LNCaP clone FGC (cell line): ENCODE measurements around the gene DRC7.

Experiments
- DNase-seq: peaks from one replicate; pipeline ENCODE4 v3.0.0-alpha.2; 2011; ENCODE audit warnings: low read depth
- H3K4me3 ChIP-seq: 2 replicates; pipeline ENCODE4 v1.5.1; 2011; ENCODE audit warnings: mild to moderate bottlenecking, low read depth, low read length, control low read depth
- TF ChIP-seq, protein P1 (sequence below): IDR thresholded peaks from 2 replicates; pipeline ENCODE4 v1.5.1; 2012; ENCODE audit warnings: mild to moderate bottlenecking; ENCODE audit not compliant: control insufficient read depth, insufficient read depth; ENCODE audit errors: extremely low read depth

The DRC7 gene

DNA sequence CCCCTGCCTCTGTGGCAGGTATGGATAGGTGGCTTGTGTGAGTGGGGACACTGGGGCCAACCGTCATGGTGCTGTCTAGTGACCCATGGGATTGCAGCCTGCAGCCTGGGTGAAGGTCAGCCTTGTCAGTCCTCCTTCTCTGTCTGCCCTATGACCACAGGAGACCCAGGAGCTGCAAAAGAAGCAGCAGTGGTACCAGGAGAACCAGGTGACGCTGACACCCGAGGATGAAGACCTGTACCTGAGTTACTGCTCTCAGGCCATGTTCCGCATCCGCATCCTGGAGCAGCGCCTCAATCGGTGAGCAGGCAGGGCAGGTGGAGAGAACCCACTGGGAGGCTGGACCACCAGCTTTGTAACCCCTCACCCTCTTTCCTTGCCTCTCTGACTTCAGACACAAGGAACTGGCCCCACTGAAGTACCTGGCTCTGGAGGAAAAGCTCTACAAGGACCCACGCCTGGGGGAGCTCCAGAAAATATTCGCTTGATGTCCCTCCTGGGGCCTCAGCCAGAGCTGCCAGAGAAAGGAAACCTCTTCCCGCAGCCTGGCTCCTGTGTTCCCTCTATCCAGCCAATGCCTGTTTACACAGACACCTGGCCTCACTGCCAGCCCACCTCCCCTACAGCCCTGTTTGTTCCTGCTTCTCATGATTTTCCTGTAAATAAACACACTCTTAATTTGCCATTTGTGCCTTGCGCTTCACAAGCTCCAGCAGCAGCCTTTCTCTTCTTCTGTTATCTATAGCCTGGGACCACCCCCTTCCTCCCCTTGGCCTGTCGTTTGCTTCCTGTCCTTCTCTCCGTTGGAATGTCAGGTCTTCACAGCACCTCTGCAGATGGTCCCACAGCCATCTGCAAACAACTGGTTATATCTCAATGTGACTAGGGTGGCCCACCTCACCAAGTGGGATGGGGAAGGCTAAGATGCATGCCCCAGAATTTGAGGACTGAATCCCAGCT is 36.4 kb downstream of the DRC7 start:
- no peak for DNase-seq
- no peak overlapping the region for H3K4me3 ChIP-seq
- TF ChIP-seq, protein P1, sequence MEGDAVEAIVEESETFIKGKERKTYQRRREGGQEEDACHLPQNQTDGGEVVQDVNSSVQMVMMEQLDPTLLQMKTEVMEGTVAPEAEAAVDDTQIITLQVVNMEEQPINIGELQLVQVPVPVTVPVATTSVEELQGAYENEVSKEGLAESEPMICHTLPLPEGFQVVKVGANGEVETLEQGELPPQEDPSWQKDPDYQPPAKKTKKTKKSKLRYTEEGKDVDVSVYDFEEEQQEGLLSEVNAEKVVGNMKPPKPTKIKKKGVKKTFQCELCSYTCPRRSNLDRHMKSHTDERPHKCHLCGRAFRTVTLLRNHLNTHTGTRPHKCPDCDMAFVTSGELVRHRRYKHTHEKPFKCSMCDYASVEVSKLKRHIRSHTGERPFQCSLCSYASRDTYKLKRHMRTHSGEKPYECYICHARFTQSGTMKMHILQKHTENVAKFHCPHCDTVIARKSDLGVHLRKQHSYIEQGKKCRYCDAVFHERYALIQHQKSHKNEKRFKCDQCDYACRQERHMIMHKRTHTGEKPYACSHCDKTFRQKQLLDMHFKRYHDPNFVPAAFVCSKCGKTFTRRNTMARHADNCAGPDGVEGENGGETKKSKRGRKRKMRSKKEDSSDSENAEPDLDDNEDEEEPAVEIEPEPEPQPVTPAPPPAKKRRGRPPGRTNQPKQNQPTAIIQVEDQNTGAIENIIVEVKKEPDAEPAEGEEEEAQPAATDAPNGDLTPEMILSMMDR: no peak

DNA sequence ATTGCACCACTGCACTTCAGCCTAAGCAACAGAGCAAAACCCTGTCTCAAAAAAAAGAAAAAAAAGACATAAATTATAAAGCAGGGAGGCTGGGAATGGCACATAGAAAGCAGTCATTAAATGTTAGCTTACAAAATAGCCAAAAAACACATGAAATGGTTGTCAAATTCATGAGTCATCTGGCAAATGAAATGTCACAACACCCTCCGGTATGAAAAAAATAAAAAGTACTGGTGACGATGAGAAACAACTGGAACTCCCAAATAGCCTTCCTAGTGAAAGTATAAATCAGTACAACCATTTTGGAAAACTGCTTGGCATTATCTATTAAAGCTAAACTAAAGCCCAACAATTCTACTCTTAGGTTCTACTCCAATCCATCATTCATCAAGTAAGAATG is 37.4 kb downstream of the DRC7 start:
- TF ChIP-seq, protein P1: no peak
- H3K4me3 ChIP-seq: no peak overlapping the region
- DNase-seq: no peak

DNA sequence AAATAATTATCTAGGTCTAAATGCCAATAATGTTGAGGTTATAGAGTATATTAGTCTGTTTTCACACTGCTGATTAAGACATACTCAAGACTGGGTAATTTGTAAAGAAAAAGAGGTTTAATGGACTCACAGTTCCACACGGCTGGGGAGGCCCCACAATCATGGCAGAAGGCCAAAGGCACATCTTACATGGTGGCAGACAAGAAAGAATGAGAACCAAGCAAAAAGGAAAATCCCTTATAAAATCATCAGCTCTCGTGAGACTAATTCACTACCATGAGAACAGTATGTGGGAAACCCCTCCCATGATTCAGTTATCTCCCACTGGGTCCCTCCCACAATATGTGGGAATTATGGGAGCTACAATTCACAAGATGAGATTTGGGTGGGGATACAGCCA is 38.1 kb downstream of the DRC7 start:
- TF ChIP-seq, protein P1: no peak
- no peak for DNase-seq
- H3K4me3 ChIP-seq: no peak overlapping the region

DNA sequence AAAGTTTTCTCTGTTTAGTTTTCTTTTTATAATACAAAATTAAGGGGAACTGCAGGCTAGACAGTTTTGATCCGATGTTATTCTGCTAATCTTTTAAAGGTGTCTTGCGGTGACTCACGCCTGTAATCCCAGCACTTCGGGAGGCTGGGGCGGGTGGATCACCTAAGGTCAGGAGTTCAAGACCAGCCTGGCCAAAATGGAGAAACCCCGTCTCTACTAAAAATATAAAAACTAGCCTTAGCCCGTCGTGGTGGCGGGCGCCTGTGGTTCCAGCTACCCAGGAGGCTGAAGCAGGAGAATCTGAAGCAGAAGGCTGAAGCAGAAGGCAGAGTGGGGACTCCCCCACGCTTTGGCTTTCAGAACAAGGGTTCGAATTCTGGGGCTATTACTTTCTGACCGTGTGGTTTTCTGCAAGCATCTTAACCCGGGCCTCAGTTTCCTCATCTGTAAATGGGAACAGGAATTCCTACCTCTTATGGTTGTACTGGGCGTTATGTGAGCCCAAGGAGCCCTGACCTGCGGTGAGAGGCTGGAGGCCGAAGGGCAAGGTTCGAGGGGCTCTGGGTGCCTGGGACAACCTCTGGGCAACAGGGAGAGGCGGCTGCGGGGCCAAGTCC is 39.8 kb downstream of the DRC7 start:
- DNase-seq: no peak
- TF ChIP-seq, protein P1: no peak
- peak overlapping the region; percentile 96 for H3K4me3 ChIP-seq

DNA sequence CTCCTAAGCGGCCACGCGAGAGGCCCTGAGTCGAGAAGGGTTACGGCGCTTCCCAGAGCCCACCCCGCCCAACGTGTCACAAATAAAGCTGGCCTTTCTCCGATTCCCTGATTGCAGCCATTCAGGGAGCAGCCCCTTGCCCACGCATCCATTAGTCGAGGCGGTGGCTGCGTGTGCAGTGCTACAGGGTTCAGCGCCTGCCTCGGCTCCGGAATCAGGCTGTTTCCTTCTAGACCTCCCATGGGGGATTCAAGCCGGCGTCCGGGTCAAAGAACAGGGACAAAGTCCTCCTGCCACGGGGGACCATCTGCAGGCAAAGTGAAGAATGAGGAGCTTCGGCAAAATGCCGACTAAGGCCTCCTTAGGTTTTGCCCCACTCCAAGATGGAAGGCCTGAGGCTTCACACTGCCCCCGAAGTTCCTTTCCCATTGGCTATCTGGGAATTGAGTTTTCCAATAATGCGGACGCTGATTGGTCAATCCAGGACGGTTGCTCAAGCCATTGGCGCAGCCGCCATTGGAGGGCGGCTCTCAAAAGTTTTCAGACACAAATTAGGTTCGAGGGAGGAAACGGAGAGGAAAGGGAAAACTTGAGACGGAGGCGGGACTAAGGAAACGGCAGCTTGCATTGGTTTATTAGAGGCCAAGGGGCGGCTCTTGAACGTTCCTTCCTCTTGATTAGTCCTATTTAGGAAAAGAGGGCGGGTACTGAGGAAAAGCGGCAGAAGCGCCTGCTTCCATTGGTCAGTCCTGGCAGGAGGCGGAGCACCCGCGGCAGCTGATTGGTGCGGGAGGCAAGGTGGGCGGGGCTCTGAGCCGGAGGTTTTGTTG is 40.5 kb downstream of the DRC7 start:
- H3K4me3 ChIP-seq: peak overlapping the region; percentile 96
- DNase-seq: peak; percentile 100
- TF ChIP-seq, protein P1: no peak

DNA sequence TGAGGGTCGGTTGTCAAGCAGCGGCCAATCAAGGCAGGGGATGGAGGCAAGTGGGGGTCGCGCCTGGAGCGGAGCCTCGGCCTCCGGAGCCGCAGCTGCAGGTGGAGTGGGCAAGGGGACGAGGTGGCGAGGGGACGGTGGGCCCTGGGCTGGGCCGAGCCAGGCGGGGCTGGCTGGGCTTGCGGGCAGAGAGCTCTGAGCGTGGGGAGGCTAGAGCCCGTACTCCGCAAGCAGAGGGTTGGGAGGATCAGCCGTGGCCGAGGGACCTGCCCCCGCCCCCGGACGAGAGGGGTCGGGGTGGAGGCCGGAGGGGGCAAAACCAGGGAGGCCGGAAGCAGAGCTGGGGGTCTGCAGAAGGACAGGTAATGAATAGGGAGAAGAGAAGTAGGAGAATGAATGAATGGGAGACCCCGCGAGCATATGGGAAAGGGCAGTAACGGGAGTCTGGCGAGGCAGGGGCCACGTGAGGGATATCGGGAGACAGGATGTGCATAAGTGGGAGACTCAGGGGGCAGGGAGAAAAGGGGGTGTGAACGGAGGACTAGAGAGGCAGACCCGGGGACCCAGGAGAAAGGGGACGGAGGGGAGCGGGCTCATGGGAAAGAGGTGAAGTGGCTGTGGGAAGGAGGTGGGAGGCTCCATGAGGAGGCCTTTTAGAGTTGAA is 41.3 kb downstream of the DRC7 start, which contains the start of gene KATNB1:
Gene KATNB1, plus strand, starts transcription at position 16 of the 664 bp plus-strand sequence. CDS start 1,474 bp downstream, outside the sequence.
- TF ChIP-seq, protein P1: no peak
- DNase-seq: no peak
- peak within 1 kb of the TSS; percentile 96 for H3K4me3 ChIP-seq
